HL-60 (cell line): ENCODE measurements around the gene WDR90.

Source experiments
- DNase-seq, 2 experiments: peaks; one replicate each; pipeline ENCODE4 v3.0.0-alpha.2; 2010 to 2020; ENCODE audit warnings: low read depth in 1 of 2, low spot score in 1 of 2
- H3K27ac ChIP-seq: fragments of 250-450 bp; sonication (Bioruptor Pico); replicated peaks from 2 replicates; pipeline ENCODE4 v1.5.1; 2020; ENCODE audit warnings: mild to moderate bottlenecking, moderate library complexity
- H3K27me3 ChIP-seq: fragments of 250-450 bp; sonication (Bioruptor Pico); 2 replicates; pipeline ENCODE4 v1.5.1; 2021; ENCODE audit warnings: mild to moderate bottlenecking, moderate library complexity; ENCODE audit not compliant: insufficient read depth, poor library complexity, severe bottlenecking
- H3K4me3 ChIP-seq: replicated peaks from 2 replicates; pipeline ENCODE4 v1.5.1; 2011; ENCODE audit warnings: mild to moderate bottlenecking, control low read depth, low read length; ENCODE audit not compliant: insufficient read depth
- GABPA ChIP-seq: IDR thresholded peaks from 2 replicates; pipeline ENCODE4 v1.6.1; 2012; ENCODE audit warnings: low read depth
- POLR2AphosphoS5 ChIP-seq: IDR thresholded peaks from 2 replicates; pipeline ENCODE4 v1.6.1; 2012; ENCODE audit warnings: low read depth
- SPI1 ChIP-seq: IDR thresholded peaks from 2 replicates; pipeline ENCODE4 v1.6.1; 2012; ENCODE audit warnings: low read depth, mild to moderate bottlenecking, borderline replicate concordance
- TF ChIP-seq, protein P1 (sequence below): IDR thresholded peaks from one replicate; pipeline ENCODE4 v1.5.1; 2011; ENCODE audit warnings: low read length, control low read depth, inconsistent platforms; ENCODE audit not compliant: insufficient read depth
- TF ChIP-seq, protein P2 (sequence below): IDR thresholded peaks from 2 replicates; pipeline ENCODE4 v1.6.1; 2012; ENCODE audit warnings: low read depth; ENCODE audit not compliant: insufficient replicate concordance

Gene WDR90

DNA sequence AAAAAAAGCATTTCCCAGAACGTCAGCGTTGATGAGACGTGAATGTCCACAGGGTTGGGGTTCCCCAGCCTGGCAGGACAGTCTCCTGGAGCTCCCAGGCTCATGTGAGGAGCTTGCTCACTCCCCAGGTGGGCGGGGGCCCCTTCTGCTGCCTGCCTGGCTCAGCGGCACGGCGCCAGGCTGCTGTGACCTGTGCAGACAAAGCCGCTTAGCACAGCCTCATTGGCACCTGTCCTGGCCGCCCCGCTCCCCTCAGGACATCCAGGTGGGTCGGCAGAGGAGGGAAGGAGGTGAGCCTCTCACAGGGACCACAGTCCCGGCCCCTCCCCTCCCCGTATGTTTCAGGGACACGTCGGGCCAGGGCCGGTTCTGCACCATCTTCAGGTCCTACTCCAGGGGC lies 31.3 kb upstream of the WDR90 start:
- Histone ChIP-seq H3K27me3 (no peaks in the 10 kb centered on the region), H3K27ac (no peak overlapping the region), H3K4me3 (no peak overlapping the region)
- no peak for DNase-seq
- TF ChIP-seq GABPA (no peak), SPI1 (no peak), POLR2AphosphoS5 (no peak)
- TF ChIP-seq, protein P1, sequence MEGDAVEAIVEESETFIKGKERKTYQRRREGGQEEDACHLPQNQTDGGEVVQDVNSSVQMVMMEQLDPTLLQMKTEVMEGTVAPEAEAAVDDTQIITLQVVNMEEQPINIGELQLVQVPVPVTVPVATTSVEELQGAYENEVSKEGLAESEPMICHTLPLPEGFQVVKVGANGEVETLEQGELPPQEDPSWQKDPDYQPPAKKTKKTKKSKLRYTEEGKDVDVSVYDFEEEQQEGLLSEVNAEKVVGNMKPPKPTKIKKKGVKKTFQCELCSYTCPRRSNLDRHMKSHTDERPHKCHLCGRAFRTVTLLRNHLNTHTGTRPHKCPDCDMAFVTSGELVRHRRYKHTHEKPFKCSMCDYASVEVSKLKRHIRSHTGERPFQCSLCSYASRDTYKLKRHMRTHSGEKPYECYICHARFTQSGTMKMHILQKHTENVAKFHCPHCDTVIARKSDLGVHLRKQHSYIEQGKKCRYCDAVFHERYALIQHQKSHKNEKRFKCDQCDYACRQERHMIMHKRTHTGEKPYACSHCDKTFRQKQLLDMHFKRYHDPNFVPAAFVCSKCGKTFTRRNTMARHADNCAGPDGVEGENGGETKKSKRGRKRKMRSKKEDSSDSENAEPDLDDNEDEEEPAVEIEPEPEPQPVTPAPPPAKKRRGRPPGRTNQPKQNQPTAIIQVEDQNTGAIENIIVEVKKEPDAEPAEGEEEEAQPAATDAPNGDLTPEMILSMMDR, result no peak
- TF ChIP-seq, protein P2, sequence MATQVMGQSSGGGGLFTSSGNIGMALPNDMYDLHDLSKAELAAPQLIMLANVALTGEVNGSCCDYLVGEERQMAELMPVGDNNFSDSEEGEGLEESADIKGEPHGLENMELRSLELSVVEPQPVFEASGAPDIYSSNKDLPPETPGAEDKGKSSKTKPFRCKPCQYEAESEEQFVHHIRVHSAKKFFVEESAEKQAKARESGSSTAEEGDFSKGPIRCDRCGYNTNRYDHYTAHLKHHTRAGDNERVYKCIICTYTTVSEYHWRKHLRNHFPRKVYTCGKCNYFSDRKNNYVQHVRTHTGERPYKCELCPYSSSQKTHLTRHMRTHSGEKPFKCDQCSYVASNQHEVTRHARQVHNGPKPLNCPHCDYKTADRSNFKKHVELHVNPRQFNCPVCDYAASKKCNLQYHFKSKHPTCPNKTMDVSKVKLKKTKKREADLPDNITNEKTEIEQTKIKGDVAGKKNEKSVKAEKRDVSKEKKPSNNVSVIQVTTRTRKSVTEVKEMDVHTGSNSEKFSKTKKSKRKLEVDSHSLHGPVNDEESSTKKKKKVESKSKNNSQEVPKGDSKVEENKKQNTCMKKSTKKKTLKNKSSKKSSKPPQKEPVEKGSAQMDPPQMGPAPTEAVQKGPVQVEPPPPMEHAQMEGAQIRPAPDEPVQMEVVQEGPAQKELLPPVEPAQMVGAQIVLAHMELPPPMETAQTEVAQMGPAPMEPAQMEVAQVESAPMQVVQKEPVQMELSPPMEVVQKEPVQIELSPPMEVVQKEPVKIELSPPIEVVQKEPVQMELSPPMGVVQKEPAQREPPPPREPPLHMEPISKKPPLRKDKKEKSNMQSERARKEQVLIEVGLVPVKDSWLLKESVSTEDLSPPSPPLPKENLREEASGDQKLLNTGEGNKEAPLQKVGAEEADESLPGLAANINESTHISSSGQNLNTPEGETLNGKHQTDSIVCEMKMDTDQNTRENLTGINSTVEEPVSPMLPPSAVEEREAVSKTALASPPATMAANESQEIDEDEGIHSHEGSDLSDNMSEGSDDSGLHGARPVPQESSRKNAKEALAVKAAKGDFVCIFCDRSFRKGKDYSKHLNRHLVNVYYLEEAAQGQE, result no peak

DNA sequence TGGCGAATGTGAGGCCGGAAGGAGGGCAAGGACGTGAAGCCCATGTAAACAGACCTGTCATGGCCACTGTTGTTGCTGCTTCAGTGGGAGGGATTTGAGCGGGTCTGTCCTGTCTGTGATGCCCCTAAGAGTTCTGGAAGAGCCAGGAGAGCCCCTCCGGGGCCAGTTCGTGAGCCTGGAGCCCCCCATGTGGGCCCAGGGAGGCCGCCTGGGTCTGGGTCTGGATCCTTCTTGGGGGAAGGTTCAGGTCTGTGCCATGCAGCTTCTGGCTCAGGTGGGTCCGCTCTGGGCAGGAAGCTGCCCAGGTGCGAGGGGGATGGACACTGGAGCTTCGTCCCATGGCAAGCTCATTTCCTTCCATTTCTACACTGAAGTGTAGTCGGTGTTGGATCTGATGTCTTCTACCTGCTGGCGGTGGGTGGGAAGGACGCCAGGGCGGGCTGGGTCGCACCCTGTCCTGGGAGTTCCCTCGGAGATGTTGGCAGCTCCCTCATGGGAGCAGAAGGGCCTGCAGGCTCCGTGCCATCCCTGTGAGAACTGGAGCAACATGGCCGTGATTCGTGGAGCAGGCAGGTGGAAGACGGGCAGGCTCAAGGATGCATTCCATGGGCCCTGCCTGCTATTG lies 29.6 kb upstream of the WDR90 start:
- no peak for DNase-seq

DNA sequence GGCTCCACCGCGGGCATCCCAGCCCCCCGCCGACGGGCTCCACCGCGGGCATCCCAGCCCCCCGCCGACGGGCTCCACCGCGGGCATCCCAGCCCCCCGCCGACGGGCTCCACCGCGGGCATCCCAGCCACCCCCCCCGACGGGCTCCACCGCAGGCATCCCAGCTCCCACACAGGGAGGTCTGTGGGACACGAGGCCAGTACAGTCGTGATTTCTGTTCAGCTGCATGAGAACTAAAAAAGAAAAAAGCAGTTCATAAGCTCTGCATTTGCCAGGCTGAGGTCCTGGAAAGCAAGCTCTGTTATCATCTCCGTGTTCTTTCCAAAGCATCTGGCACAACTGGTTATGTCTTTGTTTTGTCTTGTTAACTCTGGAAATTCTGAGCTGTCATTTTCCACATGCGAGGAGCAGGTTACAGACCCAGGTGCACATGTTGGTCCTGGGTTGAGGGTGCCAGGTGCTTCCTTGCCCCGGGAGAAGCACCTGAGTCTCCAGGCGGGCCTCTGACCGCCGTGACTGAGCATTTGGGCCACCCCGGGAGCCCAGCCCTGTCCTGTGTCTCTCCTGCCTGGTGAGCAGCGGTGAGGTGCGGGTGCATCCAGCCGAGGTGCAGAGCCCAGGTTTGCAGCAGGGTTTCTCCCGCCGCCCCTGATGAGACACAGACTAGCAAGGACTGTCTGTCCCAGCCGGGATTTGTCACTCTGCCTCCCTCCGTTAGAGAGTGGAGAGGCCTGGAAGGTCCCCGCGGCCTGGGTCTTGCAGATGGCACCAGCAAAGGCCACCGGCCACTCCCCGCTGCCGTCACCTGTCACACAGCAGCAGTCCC lies 28.3 kb upstream of the WDR90 start:
- Histone ChIP-seq H3K27me3 (no peaks in the 10 kb centered on the region), H3K27ac (no peak overlapping the region), H3K4me3 (no peak overlapping the region)
- no peak for DNase-seq
- TF ChIP-seq SPI1 (no peak), POLR2AphosphoS5 (no peak), GABPA (no peak)
- TF ChIP-seq, protein P1, result no peak
- TF ChIP-seq, protein P2, result no peak

More for the DNA sequence above, 29.6 kb upstream of the WDR90 start:
- TF ChIP-seq, protein P2, result no peak
- TF ChIP-seq, protein P1, result no peak
- TF ChIP-seq SPI1 (no peak), POLR2AphosphoS5 (no peak), GABPA (no peak)
- Histone ChIP-seq H3K4me3 (no peak overlapping the region), H3K27ac (no peak overlapping the region), H3K27me3 (no peaks in the 10 kb centered on the region)
